Mammary epithelial cell (primary cell): Measurements from ENCODE around the gene CCDC61.

Experiments
- EZH2 ChIP-seq: IDR thresholded peaks from 2 replicates; pipeline ENCODE4 v1.6.1; 2012; ENCODE audit warnings: low read length, inconsistent platforms, borderline replicate concordance
- TF ChIP-seq, protein P1 (sequence below), 2 donors: IDR thresholded peaks in 1 of 2; conservative IDR thresholded peaks in 1 of 2; 2 replicates each; pipeline ENCODE4 v1.5.1; 2011 to 2012; ENCODE audit warnings: inconsistent platforms in 2 of 2, low read length in 2 of 2, mild to moderate bottlenecking in 2 of 2, control low read depth in 1 of 2, low read depth in 1 of 2; ENCODE audit not compliant: insufficient read depth in 1 of 2; ENCODE audit errors: extremely low read depth in 1 of 2

GRCh38 chr19:46056536-46056935 is 61.3 kb downstream of the CCDC61 start:
- TF ChIP-seq, protein P1, sequence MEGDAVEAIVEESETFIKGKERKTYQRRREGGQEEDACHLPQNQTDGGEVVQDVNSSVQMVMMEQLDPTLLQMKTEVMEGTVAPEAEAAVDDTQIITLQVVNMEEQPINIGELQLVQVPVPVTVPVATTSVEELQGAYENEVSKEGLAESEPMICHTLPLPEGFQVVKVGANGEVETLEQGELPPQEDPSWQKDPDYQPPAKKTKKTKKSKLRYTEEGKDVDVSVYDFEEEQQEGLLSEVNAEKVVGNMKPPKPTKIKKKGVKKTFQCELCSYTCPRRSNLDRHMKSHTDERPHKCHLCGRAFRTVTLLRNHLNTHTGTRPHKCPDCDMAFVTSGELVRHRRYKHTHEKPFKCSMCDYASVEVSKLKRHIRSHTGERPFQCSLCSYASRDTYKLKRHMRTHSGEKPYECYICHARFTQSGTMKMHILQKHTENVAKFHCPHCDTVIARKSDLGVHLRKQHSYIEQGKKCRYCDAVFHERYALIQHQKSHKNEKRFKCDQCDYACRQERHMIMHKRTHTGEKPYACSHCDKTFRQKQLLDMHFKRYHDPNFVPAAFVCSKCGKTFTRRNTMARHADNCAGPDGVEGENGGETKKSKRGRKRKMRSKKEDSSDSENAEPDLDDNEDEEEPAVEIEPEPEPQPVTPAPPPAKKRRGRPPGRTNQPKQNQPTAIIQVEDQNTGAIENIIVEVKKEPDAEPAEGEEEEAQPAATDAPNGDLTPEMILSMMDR (conservative IDR thresholded peaks at IDR 0.05 in 1 of 2, IDR thresholded peaks at IDR 0.05 in 1 of 2; ENCODE audit: extremely low read depth in 1 of 2, insufficient read depth in 1 of 2, low read depth in 1 of 2, low read length in 2 of 2) = no peak
- TF ChIP-seq EZH2 = no peak
